Hematopoietic multipotent progenitor cell treated with erythropoietin and hydrocortisone succinate and interleukin-3 and kit ligand, for 8 days (in vitro differentiated cells): ENCODE data around the gene APOC4.
"Not testable (repeated sequence)": the region's sequence is repeated elsewhere in the genome, so short reads cannot be mapped to it uniquely, and the experiment has no call there.

Experiments
- DNase-seq: peaks from one replicate; pipeline ENCODE4 v3.0.0-alpha.2; 2015

Gene APOC4

GRCh38 chr19:44942067-44942571 is at the start of gene APOC4:
TSS of gene APOC4 (plus strand) at chr19:44942237. CDS start at chr19:44942278, 41 bp downstream.
- DNase-seq: no peak

- no peak for DNase-seq
Measured at GRCh38 chr19:44892932-44893331, 49.1 kb upstream of the APOC4 start.

GRCh38 chr19:44893332-44894051 is 48.5 kb upstream of the APOC4 start:
- no peak for DNase-seq

- DNase-seq: no peak
Measured at GRCh38 chr19:44894052-44894400, 48.0 kb upstream of the APOC4 start.

- no peak for DNase-seq
Measured at GRCh38 chr19:44894946-44895345, 47.1 kb upstream of the APOC4 start.

- DNase-seq: no peak
Measured at GRCh38 chr19:44897835-44898234, 44.2 kb upstream of the APOC4 start.

GRCh38 chr19:44900328-44901244 is 41.5 kb upstream of the APOC4 start:
- no peak for DNase-seq

- DNase-seq: no peak
Measured at GRCh38 chr19:44903216-44903601, 38.8 kb upstream of the APOC4 start.

GRCh38 chr19:44903602-44904425 is 38.2 kb upstream of the APOC4 start:
- peak; percentile 70 for DNase-seq

- DNase-seq: peak; percentile 24
Measured at GRCh38 chr19:44904426-44904994, 37.5 kb upstream of the APOC4 start.

GRCh38 chr19:44905437-44906160 is 36.4 kb upstream of the APOC4 start, which contains the start of gene APOE:
TSS of gene APOE (plus strand) at chr19:44905796. CDS start at chr19:44906625, 829 bp downstream.
- DNase-seq: peak; percentile 43

GRCh38 chr19:44907613-44908012 is 34.4 kb upstream of the APOC4 start:
- no peak for DNase-seq

- DNase-seq: no peak
Measured at GRCh38 chr19:44908074-44908835, 33.8 kb upstream of the APOC4 start.

- DNase-seq: no peak
Measured at GRCh38 chr19:44908836-44909261, 33.2 kb upstream of the APOC4 start.

GRCh38 chr19:44909775-44910174 is 32.3 kb upstream of the APOC4 start:
- peak; percentile 80 for DNase-seq

- DNase-seq: not testable (repeated sequence)
Measured at GRCh38 chr19:44911896-44912295, 30.1 kb upstream of the APOC4 start.

- DNase-seq: peak; percentile 72
Measured at GRCh38 chr19:44912854-44913253, 29.2 kb upstream of the APOC4 start.

GRCh38 chr19:44913512-44914432 is 28.3 kb upstream of the APOC4 start:
- peak; percentile 85 for DNase-seq

- DNase-seq: peak; percentile 91
Measured at GRCh38 chr19:44914433-44915206, 27.4 kb upstream of the APOC4 start, which contains the start of gene APOC1. TSS of gene APOC1 (plus strand) at chr19:44914608. CDS start at chr19:44914892, 284 bp downstream.
